Stimulated activated CD4-positive, alpha-beta T cell treated with anti-CD3 and anti-CD28 coated beads, Interleukin-1b, Interleukin-23, amount 100 ng/mL, for 24 hours (primary cell): ENCODE data around the gene CENPV.

Experiments
- DNase-seq, 4 experiments: peaks; one replicate each; pipeline ENCODE4 v3.0.0-alpha.2; 2020; ENCODE audit warnings: low read depth in 4 of 4, low spot score in 1 of 4

CENPV gene

GRCh38 chr17:16363749-16364536 is 10.7 kb upstream of the CENPV start:
- peak; percentile 44 to 64 (median 51) for DNase-seq

GRCh38 chr17:16361874-16362273 is 8.6 kb upstream of the CENPV start:
- no peak for DNase-seq

GRCh38 chr17:16358394-16358793 is 5.1 kb upstream of the CENPV start:
- DNase-seq, result no peak

GRCh38 chr17:16354585-16354984 is 1.3 kb upstream of the CENPV start:
- no peak for DNase-seq

- DNase-seq, result peak; percentile 12 to 34 (median 18)
Observed at GRCh38 chr17:16352667-16353316, 477 bp downstream of the CENPV start.

GRCh38 chr17:16352303-16352666 is 984 bp downstream of the CENPV start:
- DNase-seq, result peak in 3 of 4 experiments; percentile 2 to 22 (median 13)

- no peak for DNase-seq
Observed at GRCh38 chr17:16351831-16352230, 1.4 kb downstream of the CENPV start.

- DNase-seq, result no peak
Observed at GRCh38 chr17:16349431-16349830, 3.8 kb downstream of the CENPV start.

GRCh38 chr17:16348586-16348985 is 4.7 kb downstream of the CENPV start:
- no peak for DNase-seq

GRCh38 chr17:16346721-16347271 is 6.5 kb downstream of the CENPV start:
- DNase-seq, result no peak

- DNase-seq, result no peak
Observed at GRCh38 chr17:16345565-16345964, 7.7 kb downstream of the CENPV start.

- DNase-seq, result no peak
Observed at GRCh38 chr17:16343569-16343968, 9.7 kb downstream of the CENPV start.

GRCh38 chr17:16342979-16343378 is 10.3 kb downstream of the CENPV start:
- no peak for DNase-seq

- no peak for DNase-seq
Observed at GRCh38 chr17:16339959-16340358, 13.3 kb downstream of the CENPV start.

- no peak for DNase-seq
Observed at GRCh38 chr17:16339402-16339801, 13.9 kb downstream of the CENPV start.

- no peak for DNase-seq
Observed at GRCh38 chr17:16338391-16338790, 14.9 kb downstream of the CENPV start.

- DNase-seq, result no peak
Observed at GRCh38 chr17:16329519-16330271, 23.6 kb downstream of the CENPV start.

GRCh38 chr17:16328997-16329396 is 24.3 kb downstream of the CENPV start:
- no peak for DNase-seq

GRCh38 chr17:16327018-16327417 is 26.3 kb downstream of the CENPV start:
- no peak for DNase-seq

- no peak for DNase-seq
Observed at GRCh38 chr17:16325964-16326363, 27.3 kb downstream of the CENPV start.

- no peak for DNase-seq
Observed at GRCh38 chr17:16322636-16323035, 30.6 kb downstream of the CENPV start.

GRCh38 chr17:16319969-16320368 is 33.3 kb downstream of the CENPV start:
- DNase-seq, result no peak
